ENCODE results near the gene ACKR4.

GRCh38 chr3:132626955-132627354 lies 29.9 kb downstream of the ACKR4 start:
- TF ChIP-seq CTCF (conservative IDR thresholded peaks at IDR 0.05) (no peak), ZFX (IDR thresholded peaks at IDR 0.05) (no peak)

Measured in C4-2B (cell line).